Activated T-helper 1 cell treated with anti-CD3 and anti-CD28 coated beads, Interleukin-12 subunit alpha, Interleukin-12 subunit beta, Interleukin-2, Interleukin-4 antibody, amounts not matched to agents 30 ng/mL and 10 ng/mL and 1 ng/mL, durations not matched to agents 14 hours and 24 hours and 36 hours (primary cell): Measurements from ENCODE around the gene ZNF808. TPM values are rescaled to one million over a fixed set of nuclear protein-coding genes. Genes with fewer than 3 reads are reported as not detected.
A peak's percentile ranks its signal among the peaks of the same experiment; 100 is the strongest.
"Not testable (repeated sequence)": the region's sequence is repeated elsewhere in the genome, so short reads cannot be mapped to it uniquely, and the experiment has no call there.

Experiments used
- DNase-seq: peaks from one replicate; pipeline ENCODE4 v3.0.0; 2021; ENCODE audit warnings: low spot score
- H3K27ac Mint-ChIP-seq: one replicate; pipeline ENCODE4 v1.8.0; 2021; ENCODE audit warnings: mild to moderate bottlenecking, mixed read lengths
- H3K27me3 Mint-ChIP-seq: one replicate; pipeline ENCODE4 v1.8.0; 2022; ENCODE audit warnings: mild to moderate bottlenecking, moderate library complexity, mixed read lengths; ENCODE audit not compliant: insufficient read depth
- H3K36me3 Mint-ChIP-seq: one replicate; pipeline ENCODE4 v1.8.0; 2021; ENCODE audit warnings: low read depth, mixed read lengths
- H3K4me1 Mint-ChIP-seq: one replicate; pipeline ENCODE4 v1.8.0; 2021; ENCODE audit warnings: low read depth, mixed read lengths
- H3K4me3 Mint-ChIP-seq: one replicate; pipeline ENCODE4 v1.8.0; 2021; ENCODE audit warnings: mild to moderate bottlenecking, moderate library complexity, mixed read lengths
- H3K9me3 Mint-ChIP-seq: one replicate; pipeline ENCODE4 v1.8.0; 2021; ENCODE audit warnings: mixed read lengths
- intact Hi-C: fragments of 100-400 bp; cut with micrococcal nuclease; formaldehyde crosslinking; loops from one replicate; pipeline ENCODE4 v1.15.1; 2024
- total RNA-seq: library from RNA; stranded (reverse); gene quantifications from 2 replicates; pipeline ENCODE4 v1.2.3, GENCODE V29; 2022

The ZNF808 gene
- total RNA-seq, 1 donor from 2014 or later, result 19.1 TPM

DNA sequence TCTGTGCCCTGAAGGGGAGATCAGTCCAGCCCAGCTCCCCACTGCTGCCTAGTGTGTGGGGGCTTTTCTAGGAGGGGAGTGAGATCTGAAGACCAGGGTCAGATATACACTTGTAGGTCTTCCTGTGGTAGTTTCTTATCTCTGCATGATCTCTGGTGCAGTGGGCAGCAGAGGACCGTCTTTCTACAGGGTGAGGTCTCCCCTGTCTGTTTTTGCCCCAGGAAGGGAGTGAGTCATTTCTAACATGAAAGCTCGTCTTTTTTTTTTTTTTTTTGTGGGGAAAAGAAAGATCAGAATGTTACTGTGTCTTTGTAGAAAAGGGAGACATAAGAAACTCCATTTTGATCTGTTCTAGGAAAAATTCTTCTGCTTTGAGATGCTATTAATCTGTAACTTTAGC lies 8.8 kb upstream of the ZNF808 start:
- no peak overlapping the region for H3K27ac Mint-ChIP-seq
- H3K4me3 Mint-ChIP-seq, result no peak overlapping the region
- DNase-seq, result no peak
- peaks cover 6% of the 10 kb centered on the region for H3K36me3 Mint-ChIP-seq
- peaks cover 70% of the 10 kb centered on the region for H3K9me3 Mint-ChIP-seq
- no peaks in the 10 kb centered on the region for H3K4me1 Mint-ChIP-seq
- intact Hi-C loops, result no loop called here
- no peaks in the 10 kb centered on the region for H3K27me3 Mint-ChIP-seq

DNA sequence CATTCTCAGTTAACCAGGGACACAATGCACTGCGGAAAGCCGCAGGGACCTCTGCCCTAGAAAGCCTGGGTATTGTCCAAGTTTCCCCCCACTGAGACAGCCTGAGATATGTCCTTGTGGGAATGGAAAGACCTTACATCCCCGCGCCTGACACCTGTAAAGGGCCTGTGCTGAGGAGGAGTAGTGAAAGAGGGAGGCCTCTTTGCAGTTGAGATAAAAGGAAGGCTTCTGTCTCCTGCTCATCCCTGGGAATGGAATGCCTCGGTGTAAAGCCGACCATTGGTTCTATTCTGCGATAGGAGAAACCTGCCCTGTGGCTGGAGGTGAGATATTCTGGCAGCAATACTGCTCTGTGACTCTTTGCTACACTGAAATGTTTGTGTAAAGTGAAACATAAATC lies 8.3 kb upstream of the ZNF808 start:
- not testable (repeated sequence) for H3K4me1 Mint-ChIP-seq, H3K36me3 Mint-ChIP-seq
- peaks cover 65% of the 10 kb centered on the region for H3K9me3 Mint-ChIP-seq

DNA sequence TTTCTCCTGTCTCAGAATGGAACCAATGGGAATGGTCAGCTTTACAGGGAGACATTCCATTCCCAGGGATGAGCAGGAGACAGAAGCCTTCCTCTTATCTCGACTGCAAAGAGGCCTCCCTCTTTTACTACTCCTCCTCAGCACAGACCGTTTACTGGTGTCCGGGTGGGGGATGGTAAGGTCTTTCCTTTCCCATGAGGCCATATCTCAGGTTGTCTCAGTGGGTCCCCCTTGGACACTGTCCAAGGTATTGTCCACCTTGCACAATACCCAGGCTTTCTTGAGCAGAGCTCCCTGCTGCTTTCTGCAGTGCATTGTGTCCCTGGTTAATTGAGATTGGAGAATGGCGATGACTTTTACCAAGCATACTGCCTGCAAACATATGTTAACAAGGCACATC lies 7.5 kb upstream of the ZNF808 start:
- no peak overlapping the region for H3K4me3 Mint-ChIP-seq
- intact Hi-C loops, result no loop called here
- no peak overlapping the region for H3K27ac Mint-ChIP-seq
- H3K27me3 Mint-ChIP-seq, result no peaks in the 10 kb centered on the region
- H3K4me1 Mint-ChIP-seq, result no peaks in the 10 kb centered on the region
- H3K9me3 Mint-ChIP-seq, result peaks cover 62% of the 10 kb centered on the region
- DNase-seq, result no peak
- H3K36me3 Mint-ChIP-seq, result peaks cover 6% of the 10 kb centered on the region

More for the DNA sequence above, 8.3 kb upstream of the ZNF808 start:
- intact Hi-C loops, H3K27ac Mint-ChIP-seq, H3K4me3 Mint-ChIP-seq, DNase-seq, H3K27me3 Mint-ChIP-seq: not testable (repeated sequence)

DNA sequence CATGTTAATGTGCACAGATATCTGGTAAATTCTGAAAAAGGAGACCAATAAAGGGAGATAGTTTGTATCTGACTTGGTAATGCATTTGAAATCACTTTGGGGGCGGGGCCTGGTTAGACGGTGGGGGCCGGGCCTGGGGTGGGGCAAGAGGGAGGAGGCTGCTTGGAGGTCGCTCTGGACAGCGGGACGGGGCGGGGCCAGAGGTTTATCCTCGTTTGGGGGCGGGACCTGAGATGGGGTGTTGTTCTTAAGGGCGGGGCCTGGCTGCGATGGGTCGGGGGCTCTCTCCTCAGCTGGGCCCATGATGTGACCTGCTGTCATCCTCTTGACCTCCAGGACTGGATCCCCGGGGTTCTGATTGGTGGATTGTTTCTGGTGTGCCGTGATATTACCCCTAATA lies 4.9 kb upstream of the ZNF808 start:
- Mint-ChIP-seq H3K9me3 (peaks cover 46% of the 10 kb centered on the region), H3K27me3 (no peaks in the 10 kb centered on the region), H3K4me3 (no peak overlapping the region), H3K27ac (no peak overlapping the region), H3K4me1 (no peaks in the 10 kb centered on the region), H3K36me3 (peaks cover 4% of the 10 kb centered on the region)
- intact Hi-C loops, result no loop called here
- no peak for DNase-seq

DNA sequence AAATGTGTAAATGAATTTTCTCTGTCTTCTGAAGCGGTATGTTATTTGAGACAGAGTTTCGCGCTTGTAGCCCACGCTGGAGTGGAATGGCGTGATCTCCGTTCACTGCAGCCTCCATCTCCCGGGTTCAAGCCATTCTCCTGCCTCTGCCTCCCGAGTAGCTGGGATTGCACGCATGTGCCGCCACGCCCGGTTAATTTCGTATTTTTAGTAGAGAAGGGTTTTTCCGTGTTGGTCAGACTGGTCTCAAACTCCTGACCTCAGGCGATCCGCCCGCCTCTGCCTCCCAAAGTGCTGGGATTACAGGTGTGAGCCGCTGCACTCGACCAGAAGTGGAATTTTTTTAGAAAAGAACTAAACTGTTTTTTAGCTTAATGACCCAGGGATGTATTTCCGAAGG lies 3.4 kb upstream of the ZNF808 start:
- peaks cover 38% of the 10 kb centered on the region for H3K9me3 Mint-ChIP-seq
- no peak overlapping the region for H3K27ac Mint-ChIP-seq
- intact Hi-C loops, result no loop called here
- no peak for DNase-seq
- peaks cover 11% of the 10 kb centered on the region for H3K36me3 Mint-ChIP-seq
- peaks cover 11% of the 10 kb centered on the region for H3K4me1 Mint-ChIP-seq
- no peak overlapping the region for H3K4me3 Mint-ChIP-seq
- H3K27me3 Mint-ChIP-seq, result no peaks in the 10 kb centered on the region

DNA sequence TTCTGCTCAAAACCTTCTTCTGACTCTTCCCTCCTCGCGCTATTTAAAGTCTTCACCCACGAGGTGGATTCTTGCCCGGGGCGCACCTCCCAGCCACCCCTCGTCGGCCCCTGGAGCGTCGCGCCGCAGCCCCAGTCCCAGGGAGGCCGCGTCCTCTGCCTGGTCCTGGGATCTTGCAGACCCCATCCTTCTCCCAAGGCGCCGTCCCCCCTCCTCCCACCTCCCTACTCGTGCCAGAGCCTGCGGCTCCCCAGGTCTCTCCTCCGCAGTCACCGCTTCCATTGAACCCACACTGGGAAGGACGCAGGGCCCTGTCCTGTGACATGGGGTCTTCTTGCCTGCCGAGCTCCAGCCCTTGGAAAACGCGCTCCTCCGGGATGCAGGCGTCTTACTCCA lies 486 bp downstream of the ZNF808 start:
- intact Hi-C loops, result loop anchor here (1.0 to 5.0 kb wide), 20 partner anchors 7 to 805 kb away; partner anchors contain the start of genes ZNF160, ZNF28, ZNF320 and ZNF432
- no peaks in the 10 kb centered on the region for H3K27me3 Mint-ChIP-seq
- peaks cover 12% of the 10 kb centered on the region for H3K4me1 Mint-ChIP-seq

DNA sequence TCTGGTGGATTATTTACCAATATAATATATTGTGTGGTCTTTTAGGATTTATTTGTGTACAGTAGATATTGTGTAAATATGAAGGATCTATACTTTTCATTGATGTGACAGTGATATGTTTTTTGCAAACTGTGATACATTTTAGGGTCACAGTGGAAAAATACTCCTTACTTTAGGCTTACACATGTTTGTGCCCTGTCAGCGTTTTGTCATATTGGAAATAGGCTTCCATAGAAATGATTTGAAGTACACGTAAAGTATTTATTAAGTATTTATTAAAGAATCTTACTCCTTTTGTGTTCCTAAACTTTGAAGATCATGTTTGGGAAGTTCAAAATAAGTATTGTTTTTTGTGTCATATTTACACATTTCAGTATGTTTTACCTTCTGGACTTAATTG lies 5.0 kb downstream of the ZNF808 start:
- H3K4me3 Mint-ChIP-seq, result no peak overlapping the region
- peaks cover 35% of the 10 kb centered on the region for H3K36me3 Mint-ChIP-seq
- no peak for DNase-seq
- H3K9me3 Mint-ChIP-seq, result peaks cover 7% of the 10 kb centered on the region
- intact Hi-C loops, result no loop called here
- H3K27ac Mint-ChIP-seq, result no peak overlapping the region
- H3K4me1 Mint-ChIP-seq, result peaks cover 23% of the 10 kb centered on the region
- H3K27me3 Mint-ChIP-seq, result no peaks in the 10 kb centered on the region

More for the DNA sequence above, 486 bp downstream of the ZNF808 start:
- H3K27ac Mint-ChIP-seq, result peak overlapping the region; percentile 98
- peaks cover 10% of the 10 kb centered on the region for H3K9me3 Mint-ChIP-seq
- peak overlapping the region; percentile 99 for H3K4me3 Mint-ChIP-seq
- no peak for DNase-seq
- peaks cover 16% of the 10 kb centered on the region for H3K36me3 Mint-ChIP-seq

DNA sequence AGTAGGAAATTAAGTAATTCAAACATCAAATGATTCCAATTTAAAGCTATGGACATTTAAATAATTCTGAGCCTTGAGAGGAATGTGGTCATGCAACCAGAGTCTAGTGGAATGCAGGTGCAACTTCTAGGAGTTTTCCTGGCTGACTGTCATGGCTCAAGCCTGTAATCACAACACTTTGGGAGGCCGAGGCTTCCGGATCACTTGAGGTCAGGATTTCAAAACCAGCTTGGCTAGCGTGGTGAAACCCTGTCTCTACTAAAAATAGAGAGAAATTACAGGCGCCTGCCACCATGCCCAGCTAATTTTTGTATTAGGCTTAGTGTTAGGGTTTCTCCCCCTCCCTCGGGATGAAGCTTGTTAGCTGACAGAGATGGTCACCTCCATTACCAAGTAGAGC lies 6.4 kb downstream of the ZNF808 start:
- Mint-ChIP-seq H3K9me3 (peaks cover 13% of the 10 kb centered on the region), H3K4me3 (peak overlapping the region; percentile 84), H3K27ac (no peak overlapping the region), H3K27me3 (no peaks in the 10 kb centered on the region), H3K36me3 (peaks cover 32% of the 10 kb centered on the region), H3K4me1 (peaks cover 14% of the 10 kb centered on the region)
- DNase-seq, result no peak
- intact Hi-C loops, result no loop called here

DNA sequence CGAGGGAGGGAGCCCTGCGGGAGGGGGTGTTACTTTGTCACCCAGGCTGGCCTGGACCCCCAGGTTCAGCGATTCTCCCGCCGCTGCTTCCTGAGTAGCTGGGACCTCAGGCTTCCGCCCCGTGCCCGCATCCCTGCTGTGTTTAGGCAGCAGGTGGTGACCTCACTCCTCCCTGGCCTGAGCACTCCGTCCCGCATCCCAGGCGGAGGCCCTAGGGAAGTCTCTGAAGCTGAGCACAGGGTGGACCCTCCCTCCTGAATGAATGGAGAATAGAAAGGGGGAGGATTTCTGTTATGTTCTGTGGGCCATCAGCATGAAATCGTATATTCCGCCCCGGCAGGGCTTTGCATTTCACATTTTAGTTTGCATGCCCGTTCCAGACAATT lies 7.9 kb downstream of the ZNF808 start:
- not testable (repeated sequence) for H3K27me3 Mint-ChIP-seq, H3K27ac Mint-ChIP-seq
- intact Hi-C loops, result loop anchor here (1.0 to 5.0 kb wide), 4 partner anchors 8 to 508 kb away; partner anchors contain the start of genes ZNF600, ZNF614 and ZNF808
- DNase-seq, result peak; percentile 3
- H3K36me3 Mint-ChIP-seq, result peaks cover 38% of the 10 kb centered on the region
- peaks cover 18% of the 10 kb centered on the region for H3K9me3 Mint-ChIP-seq
- H3K4me1 Mint-ChIP-seq, result peaks cover 11% of the 10 kb centered on the region
- peak overlapping the region; percentile 84 for H3K4me3 Mint-ChIP-seq

DNA sequence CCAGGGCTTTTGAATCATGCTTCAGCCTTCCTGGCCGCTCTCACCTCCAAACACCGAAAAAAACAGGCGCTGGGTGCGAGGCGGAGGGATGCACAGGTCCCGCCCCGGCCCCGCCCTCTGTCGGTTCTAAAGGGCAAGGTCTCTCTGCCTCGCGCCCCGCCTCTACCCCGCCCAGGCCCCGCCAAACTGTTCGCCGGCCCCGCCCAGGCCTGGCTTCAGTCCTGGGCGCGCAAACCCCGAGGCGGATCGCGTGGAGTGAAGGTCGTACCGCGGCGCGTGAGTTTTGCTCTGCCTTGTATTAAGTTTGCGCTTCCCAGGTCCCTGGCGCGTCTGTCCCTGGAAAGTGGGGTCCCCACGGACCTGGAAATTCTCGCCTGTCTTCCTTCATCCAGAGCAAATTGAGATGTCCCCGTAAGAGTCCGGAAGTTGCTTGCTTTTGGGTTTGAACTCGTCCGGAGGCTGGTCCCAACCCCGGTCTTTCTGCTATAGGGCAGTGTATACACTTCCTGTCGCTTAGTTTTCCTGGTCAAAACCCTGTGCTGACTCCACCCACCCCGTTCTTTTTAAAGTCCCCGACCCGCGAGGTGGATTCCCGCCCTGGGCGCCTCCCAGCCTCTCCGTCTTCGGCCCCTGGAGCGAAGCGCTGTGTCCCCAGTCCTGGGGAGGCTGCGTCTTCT lies 8.4 kb downstream of the ZNF808 start:
- peak; percentile 80 for DNase-seq
- peaks cover 23% of the 10 kb centered on the region for H3K9me3 Mint-ChIP-seq

DNA sequence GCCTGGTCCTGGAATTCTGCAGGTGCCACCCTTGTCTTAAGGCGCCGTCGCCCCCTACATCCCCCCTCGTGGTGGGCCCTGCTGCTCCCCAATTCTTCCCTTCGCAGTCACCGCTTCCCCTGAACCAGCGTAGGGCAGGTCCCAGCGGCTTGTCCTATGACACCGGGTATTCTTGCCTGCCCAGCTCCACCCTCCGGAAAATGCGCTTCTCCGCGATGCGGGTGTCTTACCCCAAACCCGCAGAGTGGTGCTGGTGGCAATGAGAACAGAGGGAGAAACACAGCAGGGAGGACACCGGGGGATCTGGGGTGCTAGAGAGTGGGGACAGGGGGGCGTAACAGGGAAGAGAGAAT lies 9.0 kb downstream of the ZNF808 start:
- Mint-ChIP-seq H3K4me3 (peak overlapping the region; percentile 84), H3K27me3 (no peaks in the 10 kb centered on the region), H3K4me1 (peaks cover 11% of the 10 kb centered on the region), H3K27ac (peak overlapping the region; percentile 88), H3K9me3 (peaks cover 27% of the 10 kb centered on the region), H3K36me3 (peaks cover 45% of the 10 kb centered on the region)
- intact Hi-C loops, result loop anchor here (1.0 to 5.0 kb wide), 7 partner anchors 34 to 509 kb away; partner anchors contain the start of genes ZNF320, ZNF600, ZNF614 and ZNF701
- DNase-seq, result peak; percentile 50

More for the DNA sequence above, 8.4 kb downstream of the ZNF808 start:
- Mint-ChIP-seq H3K4me3 (peak overlapping the region; percentile 84), H3K27ac (peak overlapping the region; percentile 88), H3K27me3 (no peaks in the 10 kb centered on the region), H3K36me3 (peaks cover 42% of the 10 kb centered on the region), H3K4me1 (peaks cover 11% of the 10 kb centered on the region)
- intact Hi-C loops, result loop anchor here (1.0 to 5.0 kb wide), 8 partner anchors 9 to 509 kb away; partner anchors contain the start of genes ZNF320, ZNF600, ZNF614 and ZNF701

DNA sequence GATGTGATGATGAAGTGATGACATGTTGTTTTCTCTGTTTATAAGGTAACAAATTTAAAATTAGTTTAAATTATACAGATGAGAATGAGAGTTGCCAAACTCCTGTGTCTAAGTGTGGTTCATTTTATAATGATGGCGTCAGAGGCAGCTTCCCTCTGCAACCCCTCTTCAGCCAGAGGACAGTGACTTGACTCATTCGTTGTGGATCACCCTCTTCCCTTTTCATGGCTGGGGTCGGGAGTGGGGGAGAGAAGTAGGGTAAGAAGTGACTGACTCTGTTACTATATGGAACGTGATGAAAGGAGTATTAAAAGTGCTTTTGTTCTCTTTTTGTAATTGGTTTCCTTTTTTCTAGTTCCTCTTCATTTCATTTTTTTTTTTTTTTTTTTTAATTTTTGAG lies 11.3 kb downstream of the ZNF808 start:
- H3K27ac Mint-ChIP-seq, H3K27me3 Mint-ChIP-seq, H3K4me3 Mint-ChIP-seq, DNase-seq: not testable (repeated sequence)
- Mint-ChIP-seq H3K36me3 (peaks cover 51% of the 10 kb centered on the region), H3K9me3 (peaks cover 44% of the 10 kb centered on the region), H3K4me1 (peaks cover 26% of the 10 kb centered on the region)
- intact Hi-C loops, result loop anchor here (5.0 kb wide), 3 partner anchors 153 to 512 kb away; partner anchors contain the start of genes ZNF600 and ZNF614

DNA sequence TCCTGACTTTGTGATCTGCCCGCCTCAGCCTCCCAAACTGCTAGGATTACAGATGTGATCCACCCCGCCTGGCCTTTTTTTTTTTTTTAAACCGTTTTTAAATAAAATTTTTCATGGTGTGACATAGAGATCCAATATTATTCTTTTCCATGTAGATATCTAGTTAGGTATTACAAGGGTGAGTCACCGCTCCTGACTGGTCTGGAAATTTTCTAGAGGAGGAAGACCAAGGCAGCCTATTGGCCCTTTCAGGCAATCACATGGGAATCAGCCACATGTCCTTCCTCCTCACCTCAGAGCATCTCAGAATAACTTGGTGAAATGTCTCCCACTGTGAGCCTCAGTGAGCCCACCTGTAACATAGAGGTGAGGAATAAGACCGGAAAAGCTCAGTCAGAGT lies 13.7 kb downstream of the ZNF808 start:
- peaks cover 50% of the 10 kb centered on the region for H3K9me3 Mint-ChIP-seq
- H3K27me3 Mint-ChIP-seq, intact Hi-C loops, DNase-seq, H3K4me3 Mint-ChIP-seq, H3K27ac Mint-ChIP-seq: not testable (repeated sequence)
- H3K4me1 Mint-ChIP-seq, result peaks cover 26% of the 10 kb centered on the region
- peaks cover 60% of the 10 kb centered on the region for H3K36me3 Mint-ChIP-seq
